Measurements from ENCODE around the gene SKAP2.

- TF ChIP-seq POLR2A (IDR thresholded peaks at IDR 0.05) = no peak
- TF ChIP-seq, protein P1, sequence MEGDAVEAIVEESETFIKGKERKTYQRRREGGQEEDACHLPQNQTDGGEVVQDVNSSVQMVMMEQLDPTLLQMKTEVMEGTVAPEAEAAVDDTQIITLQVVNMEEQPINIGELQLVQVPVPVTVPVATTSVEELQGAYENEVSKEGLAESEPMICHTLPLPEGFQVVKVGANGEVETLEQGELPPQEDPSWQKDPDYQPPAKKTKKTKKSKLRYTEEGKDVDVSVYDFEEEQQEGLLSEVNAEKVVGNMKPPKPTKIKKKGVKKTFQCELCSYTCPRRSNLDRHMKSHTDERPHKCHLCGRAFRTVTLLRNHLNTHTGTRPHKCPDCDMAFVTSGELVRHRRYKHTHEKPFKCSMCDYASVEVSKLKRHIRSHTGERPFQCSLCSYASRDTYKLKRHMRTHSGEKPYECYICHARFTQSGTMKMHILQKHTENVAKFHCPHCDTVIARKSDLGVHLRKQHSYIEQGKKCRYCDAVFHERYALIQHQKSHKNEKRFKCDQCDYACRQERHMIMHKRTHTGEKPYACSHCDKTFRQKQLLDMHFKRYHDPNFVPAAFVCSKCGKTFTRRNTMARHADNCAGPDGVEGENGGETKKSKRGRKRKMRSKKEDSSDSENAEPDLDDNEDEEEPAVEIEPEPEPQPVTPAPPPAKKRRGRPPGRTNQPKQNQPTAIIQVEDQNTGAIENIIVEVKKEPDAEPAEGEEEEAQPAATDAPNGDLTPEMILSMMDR (IDR thresholded peaks at IDR 0.05) = no peak
Observed at GRCh38 chr7:26625286-26625685, 239.1 kb downstream of the SKAP2 start.

Data from lower leg skin (tissue), 3 donors.